HG02571 (cell line): Measurements from ENCODE around the gene PPP1R7.

ENCODE experiments used
- ATAC-seq: cut with Tn5 transposase; IDR thresholded peaks from one replicate; pipeline ENCODE4 v1.9.1; 2021; ENCODE audit warnings: mild to moderate bottlenecking, moderate library complexity; ENCODE audit not compliant: unreplicated experiment

The PPP1R7 gene

DNA sequence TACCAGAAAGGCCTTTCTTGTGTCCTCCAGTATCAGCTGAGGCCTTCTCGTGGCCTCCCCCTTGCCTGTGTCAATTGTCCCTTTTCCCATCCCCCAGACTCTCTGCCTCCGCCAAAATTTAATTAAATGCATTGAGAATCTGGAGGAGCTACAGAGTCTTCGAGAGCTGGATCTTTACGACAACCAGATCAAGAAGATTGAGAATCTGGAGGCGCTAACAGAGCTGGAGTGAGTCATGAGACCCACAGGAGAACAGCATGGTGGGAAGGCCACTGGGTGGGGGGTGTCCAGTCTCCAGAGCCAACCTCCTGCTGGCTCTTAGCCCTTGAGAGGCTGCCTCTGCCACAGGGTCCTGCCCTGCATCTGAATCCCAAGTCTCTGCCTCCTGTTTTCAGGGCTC, 8.8 kb downstream of the PPP1R7 start:
- no peak for ATAC-seq

DNA sequence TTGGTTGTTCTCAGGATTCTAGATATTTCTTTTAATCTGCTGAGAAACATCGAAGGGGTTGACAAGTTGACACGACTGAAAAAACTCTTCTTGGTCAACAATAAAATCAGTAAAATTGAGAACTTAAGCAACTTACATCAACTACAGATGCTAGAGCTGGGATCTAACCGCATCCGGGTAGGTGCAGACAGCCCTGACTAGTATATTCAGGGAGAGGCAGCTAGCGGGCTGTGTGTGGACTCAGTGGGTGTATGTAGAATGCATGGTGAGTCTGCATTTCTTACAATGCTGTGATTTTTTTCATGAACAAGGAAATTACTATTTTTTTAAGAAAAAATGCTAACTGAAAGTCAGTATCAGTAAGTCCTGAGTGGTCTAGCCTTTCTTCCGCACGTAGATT, 10.1 kb downstream of the PPP1R7 start:
- no peak for ATAC-seq

DNA sequence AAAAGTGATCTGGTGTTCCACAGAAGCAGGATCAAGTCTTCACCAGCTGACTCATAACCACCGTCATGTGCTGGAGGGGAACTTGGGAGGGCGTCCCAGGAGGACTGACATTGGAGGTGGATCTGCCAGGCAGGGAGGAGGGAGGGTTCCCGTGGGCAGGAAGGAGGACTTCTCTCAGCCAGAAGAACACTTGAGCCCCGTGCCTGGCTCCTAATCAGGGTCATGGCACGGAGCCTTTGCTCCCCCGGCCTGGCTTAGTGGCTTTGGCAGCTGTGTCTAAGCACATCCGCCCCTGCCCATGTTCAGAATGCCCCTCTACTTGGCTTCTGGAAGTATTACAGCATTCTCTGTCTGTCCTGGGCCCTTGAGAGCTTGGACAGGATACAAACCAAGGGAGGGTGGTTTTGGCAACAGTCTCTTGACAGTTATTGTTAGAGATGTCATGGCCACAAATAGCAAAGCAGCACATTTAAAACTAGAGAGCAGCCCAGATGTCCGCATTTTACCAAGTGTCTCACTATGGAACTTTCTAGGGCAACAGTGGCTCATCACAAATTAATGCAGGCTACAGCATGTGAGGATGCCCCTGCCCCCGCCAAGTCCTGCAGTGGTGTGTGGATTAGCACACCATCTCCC, 11.5 kb downstream of the PPP1R7 start:
- no peak for ATAC-seq

DNA sequence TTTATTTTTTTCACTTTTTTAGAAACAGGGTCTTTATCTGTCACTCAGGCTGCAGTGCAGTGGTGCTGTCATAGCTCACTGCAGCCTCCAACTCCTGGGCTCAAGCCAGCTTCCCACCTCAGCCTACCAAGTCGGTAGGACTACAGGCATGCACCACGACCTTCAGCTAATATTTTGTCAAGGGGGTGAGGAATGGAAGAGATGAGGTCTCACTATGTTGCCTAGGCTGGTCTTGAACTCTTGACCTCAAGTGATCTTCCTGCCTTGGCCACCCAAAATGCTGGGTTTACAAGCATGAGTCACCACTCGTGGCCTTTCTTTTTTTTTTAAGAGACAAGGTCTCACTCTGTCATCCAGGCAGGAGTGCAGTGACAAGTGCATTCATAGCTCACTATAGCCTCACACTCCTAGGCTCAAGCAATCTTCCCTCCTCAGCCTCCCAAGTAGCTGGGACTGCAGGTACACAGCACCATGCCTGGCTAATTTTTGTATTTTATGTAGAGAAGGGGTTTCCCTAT, 13.4 kb downstream of the PPP1R7 start:
- no peak for ATAC-seq

DNA sequence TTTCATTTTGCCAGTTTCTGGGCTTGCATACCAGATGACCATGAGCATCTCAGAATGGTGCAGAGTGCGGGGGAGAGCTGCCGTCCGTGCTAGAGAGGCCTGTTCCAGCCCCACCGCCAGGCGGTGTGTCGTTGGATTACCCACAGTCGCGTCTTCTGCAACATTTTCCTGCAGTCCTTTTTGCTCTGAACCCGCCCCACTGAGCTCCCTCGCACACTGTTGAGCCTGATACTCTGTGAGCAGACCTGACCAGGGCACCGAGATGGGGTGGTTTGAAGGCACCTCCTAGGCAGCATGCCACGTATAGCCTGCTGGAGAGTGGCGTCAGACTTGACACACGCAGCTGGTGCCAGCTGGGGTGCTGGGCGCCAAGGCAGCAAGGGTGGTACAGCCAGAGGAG, 18.1 kb downstream of the PPP1R7 start:
- no peak for ATAC-seq

DNA sequence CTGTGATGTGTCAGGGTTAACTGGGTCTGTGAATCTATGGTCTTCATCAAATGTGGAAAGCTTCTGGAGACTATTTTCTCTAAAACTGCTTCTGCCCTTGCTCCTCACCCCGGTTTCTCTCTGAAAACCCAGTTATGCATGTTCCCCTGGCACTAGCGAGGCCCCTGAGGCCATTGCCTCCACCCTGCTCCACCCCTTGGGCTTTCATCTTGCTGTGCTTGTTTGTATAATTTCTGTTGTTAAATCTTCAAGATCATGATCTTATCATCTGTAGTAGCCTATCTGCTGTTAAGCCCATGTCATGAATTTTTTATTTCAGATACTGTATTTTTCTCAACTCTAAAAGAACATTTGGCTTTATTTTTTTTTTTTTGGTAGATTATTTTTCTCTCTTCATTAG, 23.3 kb downstream of the PPP1R7 start:
- ATAC-seq, result no peak

DNA sequence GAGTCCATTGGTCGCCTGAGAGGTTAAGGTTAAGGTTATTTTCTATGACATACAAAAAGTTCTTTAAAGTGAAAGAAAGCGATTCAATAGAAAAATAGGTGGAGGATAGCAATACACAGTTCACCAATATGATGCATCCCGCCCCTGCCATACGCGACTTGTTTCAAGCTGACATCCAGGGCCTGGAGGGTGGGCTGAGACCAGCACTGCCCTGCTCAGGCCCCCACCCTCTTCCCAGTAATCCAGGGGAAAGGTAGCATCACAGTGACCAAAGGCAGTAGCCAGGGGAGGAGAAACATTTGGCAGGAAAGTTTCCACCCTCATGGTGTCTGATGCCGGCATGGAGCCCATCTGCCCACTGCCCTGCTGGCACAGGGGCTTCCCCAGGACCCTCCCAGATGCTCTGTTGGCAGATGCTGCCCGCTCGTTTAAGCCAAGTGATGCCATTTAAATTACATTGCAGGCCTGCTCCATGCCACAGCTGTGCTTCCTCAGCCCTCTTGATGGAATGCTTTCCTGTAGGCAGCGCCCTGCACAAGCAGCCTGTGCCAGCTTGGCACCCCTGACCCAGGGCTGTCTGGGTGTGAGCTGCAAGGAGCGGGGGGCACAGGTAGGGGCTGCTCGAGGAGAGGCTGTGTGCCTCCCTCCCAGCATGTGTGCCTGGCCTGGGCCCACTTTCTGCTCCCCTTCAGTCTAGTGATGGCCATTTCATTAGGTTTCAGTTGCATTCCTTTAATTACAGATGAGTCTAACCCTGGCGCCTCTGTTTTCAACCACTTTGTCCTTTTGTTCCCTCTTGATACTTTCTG, 27.5 kb downstream of the PPP1R7 start:
- no peak for ATAC-seq

DNA sequence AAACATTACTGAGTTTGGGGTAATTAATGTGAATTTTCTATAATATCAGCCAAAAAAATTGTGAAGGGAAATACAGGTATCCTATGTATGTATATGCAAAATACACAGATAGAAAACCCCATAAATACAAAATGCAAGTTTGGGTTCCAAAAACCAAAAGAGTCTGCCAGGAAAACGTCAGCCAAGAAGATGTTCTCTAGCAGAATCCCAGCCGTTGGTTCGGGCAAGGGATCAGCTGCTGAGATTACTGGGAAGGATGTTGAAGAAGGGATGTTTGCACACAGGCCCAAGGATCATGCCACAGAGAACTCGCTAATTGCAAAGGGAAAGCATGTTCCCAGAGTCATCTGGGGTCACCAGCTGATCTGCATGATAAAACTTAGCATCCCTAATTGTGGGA, 28.7 kb downstream of the PPP1R7 start:
- no peak for ATAC-seq

DNA sequence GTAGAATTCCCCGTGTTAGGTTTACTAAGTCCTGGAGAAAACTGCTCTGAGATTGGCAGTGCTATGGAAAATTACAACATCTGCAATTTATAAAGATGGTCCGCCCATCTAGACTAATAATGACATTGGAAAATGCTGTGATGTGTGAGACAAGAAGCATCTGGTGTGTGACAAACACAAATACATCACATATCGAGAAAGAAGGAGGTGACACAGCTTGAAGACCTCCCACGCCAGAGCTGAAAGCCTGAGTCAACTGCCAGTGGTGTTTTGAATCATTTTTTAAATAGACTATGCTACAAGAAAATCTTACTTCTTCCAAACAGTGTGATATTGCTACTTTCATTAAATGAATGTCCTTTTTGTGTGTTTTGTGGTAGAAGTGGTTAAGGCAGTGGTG, 29.6 kb downstream of the PPP1R7 start:
- no peak for ATAC-seq

DNA sequence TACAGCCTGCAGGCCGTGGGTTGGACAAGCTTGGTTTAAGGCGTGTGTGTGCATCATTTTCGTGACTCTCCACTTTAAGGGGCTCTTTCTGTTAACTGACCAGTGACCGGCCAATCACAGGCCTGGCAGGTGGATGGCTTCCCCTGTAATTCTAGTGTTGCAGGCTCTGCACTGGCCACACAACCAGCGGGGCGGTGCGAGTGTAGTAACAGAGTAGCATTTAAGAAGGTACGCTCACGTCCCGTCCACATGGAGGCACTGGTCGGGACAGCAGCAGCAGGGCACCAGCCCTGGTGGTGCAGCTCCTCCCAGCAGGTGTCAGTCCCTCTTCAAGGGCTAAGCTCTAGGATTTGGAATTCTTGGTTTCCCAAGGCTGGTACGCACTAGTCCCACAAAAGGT, 30.2 kb downstream of the PPP1R7 start:
- ATAC-seq, result no peak

DNA sequence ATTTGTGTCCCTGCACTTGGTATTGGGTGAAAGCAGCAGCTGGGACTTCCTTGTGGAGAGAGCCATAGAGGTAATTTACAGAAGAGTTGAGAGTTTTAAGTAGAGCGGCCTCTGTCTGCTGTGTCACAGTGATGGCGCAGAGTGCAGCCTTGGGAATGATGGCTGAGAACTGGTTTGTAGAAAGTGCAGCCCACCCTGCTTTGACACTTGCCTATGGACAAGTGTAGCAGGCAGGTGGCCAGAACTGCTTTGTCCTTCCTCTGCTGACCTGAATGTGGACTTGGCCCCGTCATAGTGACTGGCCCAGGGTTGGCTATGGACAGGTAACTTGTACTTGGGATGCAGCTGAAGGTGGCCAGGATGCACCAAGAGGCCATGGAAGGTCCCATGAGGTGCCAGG, 31.9 kb downstream of the PPP1R7 start:
- ATAC-seq, result no peak

DNA sequence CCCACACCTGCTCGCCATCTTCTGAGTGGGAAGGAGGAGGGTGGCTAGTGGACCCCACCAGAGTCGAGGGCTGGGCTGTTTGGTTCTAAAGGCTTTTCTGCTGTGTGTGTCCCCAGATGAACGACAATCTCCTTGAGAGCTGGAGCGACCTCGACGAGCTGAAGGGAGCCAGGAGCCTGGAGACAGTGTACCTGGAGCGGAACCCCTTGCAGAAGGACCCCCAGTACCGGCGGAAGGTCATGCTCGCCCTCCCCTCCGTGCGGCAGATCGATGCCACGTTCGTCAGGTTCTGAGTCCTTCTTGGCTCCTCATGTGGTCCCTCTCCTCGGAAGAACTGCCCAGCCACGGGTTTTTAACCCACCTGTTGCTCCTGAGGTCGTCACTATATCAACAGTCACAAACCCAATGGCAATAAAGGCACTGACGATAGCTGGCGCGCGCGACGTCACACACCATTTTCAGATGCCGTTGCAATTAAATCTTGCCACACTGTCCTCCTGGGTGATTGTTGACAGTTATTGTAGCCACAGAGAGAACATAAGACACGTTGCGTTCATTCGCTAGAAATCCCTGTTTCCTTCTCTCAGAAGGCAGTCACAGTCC, 32.4 kb downstream of the PPP1R7 start:
- no peak for ATAC-seq

DNA sequence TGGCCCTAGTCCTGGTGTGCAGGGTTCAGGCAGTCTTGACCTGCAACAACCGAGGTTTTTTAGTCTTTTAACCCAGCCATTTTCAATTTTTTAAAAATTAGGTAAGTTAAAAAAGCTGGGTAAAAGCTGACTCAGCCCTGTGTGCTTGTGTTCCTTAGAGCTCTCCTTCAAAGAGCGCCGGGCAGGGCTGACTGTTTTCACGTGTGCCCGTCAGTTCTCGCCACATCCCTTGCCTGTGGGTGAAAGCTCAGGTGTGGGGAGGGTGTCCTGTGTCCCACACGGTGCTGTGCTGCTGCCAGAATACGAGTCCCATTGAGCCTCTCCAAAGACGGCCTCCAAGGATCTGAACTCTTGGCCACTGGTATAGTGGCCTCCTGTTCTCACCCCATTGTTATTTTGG, 33.0 kb downstream of the PPP1R7 start:
- ATAC-seq, result no peak

DNA sequence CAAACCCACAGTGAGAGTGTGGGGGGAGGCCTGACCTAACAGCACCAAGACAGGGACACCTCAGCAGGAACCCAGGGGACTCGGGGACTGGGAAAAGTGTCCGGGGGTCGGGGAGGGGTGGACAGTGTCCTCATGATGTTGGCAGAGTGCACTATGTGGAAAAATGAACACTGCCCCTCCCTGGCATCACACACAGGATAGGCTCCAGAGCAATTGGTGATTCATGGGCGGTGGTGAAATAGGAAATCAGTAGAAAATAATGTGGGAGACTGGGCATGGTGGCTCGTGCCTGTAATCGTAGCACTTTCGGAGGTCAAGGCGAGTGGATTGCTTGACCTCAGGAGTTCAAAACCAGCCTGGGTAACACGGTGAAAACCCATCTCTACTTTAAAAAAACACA, 34.6 kb downstream of the PPP1R7 start:
- no peak for ATAC-seq

DNA sequence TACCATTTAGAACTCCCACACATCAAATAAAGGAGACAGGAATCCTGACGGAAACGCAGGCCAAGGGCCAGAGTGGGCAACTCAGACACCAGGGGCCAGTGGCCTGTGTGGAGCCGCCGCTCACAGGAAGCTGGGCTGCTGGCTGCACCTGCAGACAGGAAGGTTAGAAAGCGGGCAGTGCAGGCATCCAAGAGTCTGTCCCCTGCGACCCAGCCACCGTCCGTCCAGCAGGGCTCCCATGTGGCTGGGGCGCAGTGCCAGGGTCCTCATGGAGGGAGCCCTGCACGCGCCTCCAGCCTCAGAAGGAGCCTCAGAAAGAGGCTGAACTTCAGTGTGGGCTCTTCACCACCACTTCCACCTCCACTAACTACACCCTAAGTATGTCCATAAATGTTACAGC, 35.7 kb downstream of the PPP1R7 start:
- no peak for ATAC-seq

DNA sequence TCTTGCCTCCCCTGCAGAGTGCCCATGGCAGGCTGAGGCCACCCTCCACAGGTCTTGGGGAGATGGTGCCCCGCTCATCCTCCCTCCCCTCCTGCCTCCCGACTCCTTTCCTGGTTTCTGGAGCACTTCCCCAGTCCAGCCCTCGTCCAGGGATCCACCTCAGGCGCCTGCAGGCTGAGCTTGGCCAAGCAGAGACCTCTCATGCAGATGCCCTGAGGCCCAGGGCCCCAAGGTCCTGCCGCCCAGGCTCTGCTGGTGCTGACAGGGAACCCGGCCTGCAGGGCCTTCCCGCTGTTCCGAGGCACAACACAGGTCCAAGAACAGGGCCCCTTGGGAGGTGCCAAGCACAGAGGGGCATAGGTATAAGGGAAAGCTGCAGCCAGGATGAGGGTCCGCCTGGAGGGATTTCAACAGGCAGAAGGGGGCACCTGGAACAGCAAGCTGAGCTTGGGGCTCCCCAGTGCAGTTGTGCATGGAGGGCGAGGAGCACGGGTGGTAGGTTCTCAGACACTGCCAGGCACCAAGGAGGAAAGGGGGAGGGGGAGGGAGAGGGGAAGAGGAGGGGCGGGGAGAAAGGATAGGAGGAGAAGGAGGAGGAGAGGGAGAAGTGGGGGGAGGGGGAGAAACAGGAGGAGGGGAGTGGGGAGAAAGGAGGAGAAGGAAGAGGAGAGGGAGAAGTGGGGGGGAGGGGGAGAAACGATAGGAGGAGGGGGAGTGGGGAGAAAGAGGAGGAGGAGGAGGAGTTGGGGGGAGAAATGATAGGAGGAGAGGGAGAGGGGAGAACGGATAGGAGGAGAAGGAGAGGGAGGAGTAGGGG, 37.0 kb downstream of the PPP1R7 start:
- ATAC-seq, result no peak

DNA sequence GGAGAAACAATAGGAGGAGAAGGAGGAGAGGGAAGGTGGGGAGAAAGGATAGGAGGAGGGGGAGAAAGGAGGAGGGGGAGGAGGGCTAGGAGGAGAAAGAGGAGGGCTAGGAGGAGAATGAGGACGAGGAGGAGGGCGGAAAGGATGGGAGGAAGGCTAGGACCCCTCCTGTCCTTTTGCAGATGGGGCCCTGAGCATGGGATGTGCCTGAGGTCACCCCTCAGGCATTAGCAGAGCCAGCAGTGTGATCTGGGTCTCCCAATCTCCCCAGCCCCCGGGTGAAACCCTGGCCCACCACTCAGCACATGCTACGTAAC, 37.6 kb downstream of the PPP1R7 start:
- no peak for ATAC-seq

DNA sequence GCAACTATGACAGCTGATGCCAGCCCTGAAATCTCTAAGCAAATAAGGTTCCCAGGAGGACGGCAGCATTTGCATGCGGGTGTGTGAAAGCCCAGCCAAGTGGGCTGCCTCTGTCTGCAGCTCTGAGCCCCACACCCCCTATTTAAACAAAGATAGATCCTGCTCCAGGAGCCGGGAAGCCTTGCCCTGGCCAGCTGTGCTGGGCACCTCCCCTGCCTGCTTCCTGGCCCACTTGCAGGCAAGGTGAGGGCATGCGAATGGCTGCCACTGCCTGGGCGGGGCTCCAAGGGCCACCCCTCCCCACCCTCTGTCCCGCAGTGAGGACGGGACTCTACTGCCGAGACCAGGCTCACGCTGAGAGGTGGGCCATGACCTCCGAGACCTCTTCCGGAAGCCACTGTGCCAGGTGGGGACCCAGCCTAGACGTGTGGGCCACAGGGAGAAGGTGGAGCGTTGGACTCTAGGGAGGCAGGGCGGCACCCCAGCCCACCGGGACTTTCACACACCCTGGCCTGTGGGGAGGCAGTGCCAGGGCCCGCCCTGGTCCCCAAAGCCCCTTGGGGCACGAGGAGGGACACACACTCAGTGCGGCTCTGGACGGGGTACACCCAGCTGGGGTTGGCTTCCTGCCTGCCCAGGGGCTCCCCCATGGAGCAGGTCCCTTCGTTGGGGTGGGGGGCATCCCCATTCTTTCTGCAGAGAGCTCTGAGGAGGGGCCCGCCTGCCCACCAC, 38.3 kb downstream of the PPP1R7 start, which contains the start of gene ANO7:
TSS of gene ANO7 (plus strand) at position 317 of the 732 bp plus-strand sequence. CDS start 1,387 bp downstream, outside the sequence.
- no peak for ATAC-seq

DNA sequence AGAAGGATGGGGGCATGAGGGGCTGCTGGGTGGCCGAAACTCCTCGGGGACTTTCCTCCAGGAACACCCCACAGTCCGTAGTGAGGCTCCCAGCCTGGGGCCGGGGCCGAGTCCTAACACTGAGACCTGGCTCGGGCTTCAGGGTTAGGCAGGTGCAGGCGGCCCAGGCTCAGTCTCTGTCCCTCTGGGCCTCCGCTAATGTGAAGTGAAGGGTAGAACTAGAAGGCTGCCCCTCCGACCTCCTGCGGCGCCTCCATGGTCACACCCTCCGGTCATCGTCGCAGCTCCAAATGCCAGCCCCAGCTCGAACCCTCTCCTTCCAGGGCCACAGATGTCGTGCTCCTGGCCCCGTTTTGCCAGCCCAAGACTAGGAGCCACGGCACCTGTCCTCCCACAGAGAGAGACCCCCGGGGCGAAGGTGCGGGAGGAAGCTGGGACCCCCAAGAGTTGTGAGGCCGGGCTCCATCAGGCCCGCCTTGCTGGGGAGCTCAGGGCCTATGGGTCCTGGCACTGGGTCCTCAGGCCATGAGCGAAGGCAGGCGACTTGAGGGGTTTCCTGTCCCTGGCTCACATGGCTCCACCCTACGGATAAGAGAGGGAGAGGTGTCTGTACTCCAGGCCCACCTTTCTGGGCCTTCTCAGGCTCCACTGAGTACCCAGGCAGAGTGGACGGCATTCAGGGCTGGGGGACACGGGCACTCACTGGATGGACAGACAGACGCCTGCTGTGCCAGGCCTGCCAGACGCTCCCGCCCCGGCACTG, 39.0 kb downstream of the PPP1R7 start:
- no peak for ATAC-seq

DNA sequence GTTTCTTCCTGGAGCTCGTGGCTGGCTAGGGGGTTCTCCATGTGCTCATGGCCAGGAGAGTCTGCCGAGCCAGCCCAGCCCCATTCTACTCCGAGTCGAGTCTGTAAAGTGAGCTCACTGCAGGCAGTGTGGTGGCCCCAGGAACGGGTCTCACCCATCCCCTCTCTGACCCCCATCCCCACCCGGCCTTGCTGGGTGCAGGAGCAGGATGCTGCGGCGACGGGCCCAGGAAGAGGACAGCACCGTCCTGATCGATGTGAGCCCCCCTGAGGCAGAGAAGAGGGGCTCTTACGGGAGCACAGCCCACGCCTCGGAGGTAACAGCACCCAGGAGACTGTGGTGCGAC, 39.6 kb downstream of the PPP1R7 start:
- ATAC-seq, result no peak
